Endothelial cell of umbilical vein (primary cell): ENCODE results near the gene KIF26A. TPM values are rescaled to one million over a fixed set of nuclear protein-coding genes. Genes with fewer than 3 reads are reported as not detected.

Source experiments
- BruUV-seq: library from RNA; stranded (reverse); fragments of 400-500 nt; replicated peaks from 2 replicates; lab custom pipeline; 2021; lab: Mats Ljungman, UMichigan
- CTCF ChIA-PET: fragments of 300-600, 350-600 bp; sonication (Branson Sonifier 250); formaldehyde crosslinking; loops from one replicate; lab custom pipeline; 2021; ENCODE audit warnings: antibody characterized with exemption, inconsistent platforms; lab: Charles Lee
- POLR2A ChIA-PET: fragments of 300-600, 350-600 bp; sonication (Branson Sonifier 250); formaldehyde crosslinking; loops from one replicate; lab custom pipeline; 2021; ENCODE audit warnings: antibody characterized with exemption, inconsistent platforms; lab: Charles Lee
- DNase-seq: peaks from one replicate; pipeline ENCODE4 v3.0.0-alpha.2; 2011; ENCODE audit warnings: low read depth, low spot score
- FAIRE-seq: peaks from 2 replicates; lab custom pipeline; 2011; peaks lifted over from hg19 to GRCh38; lab: Jason Lieb, UNC
- H2AFZ ChIP-seq: 2 replicates; pipeline ENCODE4 v1.6.0; 2012; ENCODE audit warnings: low read depth, low read length, control low read depth, inconsistent platforms
- H3K27ac ChIP-seq: 2 replicates; pipeline ENCODE4 v1.5.1; 2011; ENCODE audit warnings: low read depth, mild to moderate bottlenecking, control low read depth, low read length, moderate library complexity; ENCODE audit not compliant: insufficient read depth
- H3K27me3 ChIP-seq, 2 experiments: 2 replicates each; pipeline versions ENCODE4 v1.6.0 to v1.6.1; 2011; ENCODE audit warnings: low read length in 2 of 2, mixed read lengths in 1 of 2; ENCODE audit not compliant: control insufficient read depth in 2 of 2, insufficient read depth in 2 of 2
- H3K36me3 ChIP-seq, 2 experiments: 2 replicates in 1 of 2; 3 replicates in 1 of 2; pipeline ENCODE4 v1.5.1; 2011; ENCODE audit warnings: low read length in 2 of 2, mild to moderate bottlenecking in 1 of 2, moderate library complexity in 1 of 2; ENCODE audit not compliant: control insufficient read depth in 2 of 2, insufficient read depth in 2 of 2; ENCODE audit errors: extremely low read depth in 1 of 2
- H3K4me1 ChIP-seq: 3 replicates; pipeline ENCODE4 v1.5.1; 2011; ENCODE audit warnings: mild to moderate bottlenecking, low read length; ENCODE audit not compliant: control insufficient read depth, insufficient read depth; ENCODE audit errors: extremely low read depth
- H3K4me2 ChIP-seq: 2 replicates; pipeline ENCODE4 v1.6.1; 2011; ENCODE audit warnings: low read length, control low read depth, mixed read lengths; ENCODE audit not compliant: insufficient read depth
- H3K4me3 ChIP-seq, 3 experiments: fragments of 200-600 bp in 1 of 3; sonication (generic), shearing (Covaris generic) in 1 of 3; replicated peaks in 1 of 3; 2 replicates each; pipeline ENCODE4 v1.5.1; 2011 to 2016; ENCODE audit warnings: control low read depth in 3 of 3, low read length in 3 of 3, mild to moderate bottlenecking in 2 of 3, inconsistent platforms in 1 of 3, low read depth in 1 of 3, moderate library complexity in 1 of 3; ENCODE audit not compliant: insufficient read depth in 1 of 3
- H3K79me2 ChIP-seq: 2 replicates; pipeline ENCODE4 v1.6.0; 2012; ENCODE audit warnings: low read length, inconsistent platforms; ENCODE audit not compliant: control insufficient read depth, insufficient read depth
- H3K9ac ChIP-seq: replicated peaks from 2 replicates; pipeline ENCODE3; 2011; ENCODE audit warnings: low read length, control low read depth; ENCODE audit not compliant: insufficient read depth; ENCODE audit errors: extremely low read depth
- H3K9me1 ChIP-seq: replicated peaks from 3 replicates; pipeline ENCODE4 v1.6.0; 2011; ENCODE audit warnings: mild to moderate bottlenecking, low read length; ENCODE audit not compliant: control insufficient read depth, insufficient read depth; ENCODE audit errors: extremely low read depth
- H3K9me3 ChIP-seq: replicated peaks from 2 replicates; pipeline ENCODE4 v1.5.1; 2012; ENCODE audit warnings: low read length, inconsistent platforms; ENCODE audit not compliant: control insufficient read depth, insufficient read depth
- H4K20me1 ChIP-seq: replicated peaks from 2 replicates; pipeline ENCODE3; 2011; ENCODE audit warnings: mild to moderate bottlenecking, low read length; ENCODE audit not compliant: control insufficient read depth, insufficient read depth; ENCODE audit errors: extremely low read depth
- EZH2 ChIP-seq: IDR thresholded peaks from 2 replicates; pipeline ENCODE4 v1.6.1; 2012; ENCODE audit warnings: borderline replicate concordance, low read depth, mild to moderate bottlenecking, moderate library complexity, low read length, inconsistent platforms; ENCODE audit not compliant: severe bottlenecking
- FOS ChIP-seq: IDR thresholded peaks from 2 replicates; pipeline ENCODE4 v1.6.1; 2011; ENCODE audit warnings: mild to moderate bottlenecking, low read length, moderate library complexity, borderline replicate concordance; ENCODE audit not compliant: insufficient read depth
- GATA2 ChIP-seq: IDR thresholded peaks from 2 replicates; pipeline ENCODE4 v1.7.0; 2011; ENCODE audit warnings: low read depth, mild to moderate bottlenecking, moderate library complexity, mixed read lengths, low read length; ENCODE audit not compliant: insufficient read length, insufficient read depth
- JUN ChIP-seq: IDR thresholded peaks from 2 replicates; pipeline ENCODE4 v1.6.1; 2011; ENCODE audit warnings: borderline replicate concordance, low read depth; ENCODE audit not compliant: insufficient read length, insufficient read depth
- MYC ChIP-seq: IDR thresholded peaks from one replicate; pipeline ENCODE4 v1.6.1; 2011; ENCODE audit warnings: mild to moderate bottlenecking, low read depth, low read length
- POLR2A ChIP-seq: IDR thresholded peaks from 2 replicates; pipeline ENCODE4 v1.6.1; 2012; ENCODE audit warnings: low read depth, mild to moderate bottlenecking, control low read depth, low read length
- POLR2AphosphoS5 ChIP-seq: IDR thresholded peaks from 2 replicates; pipeline ENCODE4 v1.6.1; 2012; ENCODE audit warnings: low read depth, mild to moderate bottlenecking, control low read depth, low read length, moderate library complexity; ENCODE audit not compliant: insufficient read depth
- dilution Hi-C: fragments of 300-500 bp; cut with MboI; formaldehyde crosslinking; loops from one replicate; pipeline ENCODE4 v1.15.0; 2019; ENCODE audit warnings: low sequenced_read_pairs; ENCODE audit not compliant: extremely low pct_ligation_motif_present
- intact Hi-C: fragments of 100-400 bp; cut with micrococcal nuclease; formaldehyde crosslinking; loops from one replicate; pipeline ENCODE4 v1.10.0; 2022
- polyA plus RNA-seq, 4 experiments: library from polyadenylated mRNA; depleted of rRNA in 3 of 4; stranded (reverse) in 3 of 4; unstranded in 1 of 4; fragments of >200 nt; gene quantifications; 2 replicates each; pipeline versions ENCODE4 v1.2.1 to v1.2.3, GENCODE V29; 2011 to 2012; ENCODE audit warnings: missing spikeins in 1 of 4
- total RNA-seq: library from RNA; stranded (reverse); gene quantifications from 2 replicates; pipeline ENCODE4 v1.2.3, GENCODE V29; 2021
- TF ChIP-seq, protein P1 (sequence below), 2 donors: IDR thresholded peaks; 1 replicate in 1 of 2; 2 replicates in 1 of 2; pipeline ENCODE4 v1.5.1; 2011; ENCODE audit warnings: low read length in 2 of 2, mild to moderate bottlenecking in 2 of 2, moderate library complexity in 2 of 2, control low read depth in 1 of 2, inconsistent platforms in 1 of 2, low read depth in 1 of 2; ENCODE audit not compliant: insufficient read depth in 1 of 2; ENCODE audit errors: extremely low read depth in 1 of 2
- TF ChIP-seq, protein P2 (sequence below): IDR thresholded peaks from 2 replicates; pipeline ENCODE4 v1.6.1; 2011; ENCODE audit not compliant: insufficient read depth, insufficient read length

KIF26A gene
- total and polyA plus RNA-seq, 2 donors (not counting 3 experiments of a cell fraction or from before 2014, with no cell fraction given), result 3.6 to 10.7 TPM

DNA sequence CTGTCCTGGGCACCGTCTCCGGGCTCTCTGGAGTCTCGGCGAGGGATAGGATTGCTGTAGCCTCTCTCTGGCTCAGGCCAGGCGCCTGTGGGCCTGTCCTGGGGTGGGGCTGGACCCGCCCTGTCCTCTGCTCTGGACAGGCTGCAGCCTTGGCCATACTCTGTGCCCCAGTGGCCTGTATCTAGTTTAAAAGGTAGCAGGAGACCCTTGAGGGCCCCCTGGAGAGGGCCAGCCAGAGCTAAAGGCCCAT, 1.8 kb downstream of the KIF26A start:
- TF ChIP-seq GATA2, result no peak
- H3K27me3 ChIP-seq, result peaks cover 19% of the 10 kb centered on the region in 2 experiments
- no peak overlapping the region for H3K9ac ChIP-seq
- no peaks in the 10 kb centered on the region for H4K20me1 ChIP-seq
- DNase-seq, result no peak
- no peak overlapping the region for H3K4me2 ChIP-seq
- no peak overlapping the region for H2AFZ ChIP-seq
- ChIA-PET POLR2A (interaction anchor here (0.7 kb wide), 1 partner anchor 53 kb away, joined by 4 read pairs; no protein-coding TSS in a partner anchor), CTCF (interaction anchor here (1.8 kb wide), 1 partner anchor 424 kb away, joined by 8 read pairs; no protein-coding TSS in a partner anchor)
- H3K9me3 ChIP-seq, result no peaks in the 10 kb centered on the region
- FAIRE-seq, result no peak
- peak overlapping the region in 1 of 3 experiments; percentile 61 for H3K4me3 ChIP-seq
- no peaks in the 10 kb centered on the region for H3K36me3 ChIP-seq
- dilution Hi-C loops, result no loop called here
- peaks cover 21% of the 10 kb centered on the region for H3K4me1 ChIP-seq
- no TSS peak for BruUV-seq
- H3K79me2 ChIP-seq, result peaks cover 3% of the 10 kb centered on the region
- no peaks in the 10 kb centered on the region for H3K9me1 ChIP-seq
- intact Hi-C loops, result no loop called here
- no peak overlapping the region for H3K27ac ChIP-seq

DNA sequence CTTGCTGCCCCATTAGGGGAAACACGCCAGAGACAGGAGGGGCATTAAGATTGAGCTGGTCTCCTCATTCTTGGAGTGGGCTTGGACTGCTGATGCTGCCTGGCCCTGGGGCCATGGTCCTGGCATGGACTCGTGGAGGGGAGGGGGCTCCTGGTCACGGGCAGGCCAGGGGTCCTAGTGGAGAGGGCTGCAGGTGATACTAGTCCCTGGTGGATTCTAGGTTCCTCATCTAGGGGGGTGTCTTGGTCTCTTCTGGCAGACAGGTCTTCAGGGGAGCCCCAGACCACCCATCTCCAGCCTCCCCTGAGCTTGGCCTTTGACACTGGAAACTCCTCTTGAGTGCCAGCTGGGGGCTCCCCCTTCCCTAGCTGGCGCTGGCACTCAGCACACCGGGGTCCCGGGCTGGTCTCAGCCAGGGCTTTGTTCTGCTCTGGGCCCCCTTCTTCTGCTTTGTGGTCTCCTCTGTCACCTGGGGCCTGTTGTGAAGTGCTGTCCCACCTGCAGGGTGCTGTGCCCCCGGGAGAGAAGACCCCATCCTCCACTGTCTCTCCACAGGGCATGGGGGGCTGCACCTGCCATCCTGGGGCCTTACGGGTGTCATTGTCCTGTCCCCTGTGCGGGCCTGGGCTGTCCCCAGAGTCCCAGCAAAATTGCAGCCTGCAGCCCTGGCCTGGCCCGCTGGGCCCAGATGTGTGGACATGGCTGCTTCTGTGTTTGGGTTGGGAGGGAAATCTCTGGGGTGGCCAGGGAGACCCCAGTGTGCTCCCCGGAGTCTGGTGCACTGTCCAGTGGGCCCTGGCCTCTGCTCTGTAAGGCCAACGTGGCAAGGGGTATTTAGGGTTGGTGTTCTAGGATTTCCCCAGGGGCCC, 2.3 kb downstream of the KIF26A start:
- ChIA-PET POLR2A (interaction anchor here (0.7 kb wide), 1 partner anchor 52 kb away, joined by 4 read pairs; no protein-coding TSS in a partner anchor), CTCF (interaction anchor here (1.8 kb wide), 1 partner anchor 424 kb away, joined by 8 read pairs; no protein-coding TSS in a partner anchor)
- Histone ChIP-seq H3K9me1 (no peaks in the 10 kb centered on the region), H3K4me3 (no peak overlapping the region), H3K27ac (no peak overlapping the region), H3K27me3 (peaks cover 13 to 14% of the 10 kb centered on the region in 2 experiments), H3K9ac (no peak overlapping the region), H4K20me1 (no peaks in the 10 kb centered on the region), H3K4me2 (no peak overlapping the region), H2AFZ (no peak overlapping the region), H3K79me2 (peaks cover 3% of the 10 kb centered on the region), H3K4me1 (peaks cover 21% of the 10 kb centered on the region), H3K9me3 (no peaks in the 10 kb centered on the region), H3K36me3 (no peaks in the 10 kb centered on the region)
- no TSS peak for BruUV-seq
- FAIRE-seq, result no peak
- TF ChIP-seq, protein P1, sequence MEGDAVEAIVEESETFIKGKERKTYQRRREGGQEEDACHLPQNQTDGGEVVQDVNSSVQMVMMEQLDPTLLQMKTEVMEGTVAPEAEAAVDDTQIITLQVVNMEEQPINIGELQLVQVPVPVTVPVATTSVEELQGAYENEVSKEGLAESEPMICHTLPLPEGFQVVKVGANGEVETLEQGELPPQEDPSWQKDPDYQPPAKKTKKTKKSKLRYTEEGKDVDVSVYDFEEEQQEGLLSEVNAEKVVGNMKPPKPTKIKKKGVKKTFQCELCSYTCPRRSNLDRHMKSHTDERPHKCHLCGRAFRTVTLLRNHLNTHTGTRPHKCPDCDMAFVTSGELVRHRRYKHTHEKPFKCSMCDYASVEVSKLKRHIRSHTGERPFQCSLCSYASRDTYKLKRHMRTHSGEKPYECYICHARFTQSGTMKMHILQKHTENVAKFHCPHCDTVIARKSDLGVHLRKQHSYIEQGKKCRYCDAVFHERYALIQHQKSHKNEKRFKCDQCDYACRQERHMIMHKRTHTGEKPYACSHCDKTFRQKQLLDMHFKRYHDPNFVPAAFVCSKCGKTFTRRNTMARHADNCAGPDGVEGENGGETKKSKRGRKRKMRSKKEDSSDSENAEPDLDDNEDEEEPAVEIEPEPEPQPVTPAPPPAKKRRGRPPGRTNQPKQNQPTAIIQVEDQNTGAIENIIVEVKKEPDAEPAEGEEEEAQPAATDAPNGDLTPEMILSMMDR (IDR thresholded peaks at IDR 0.05; ENCODE audit: extremely low read depth in 1 of 2, insufficient read depth in 1 of 2, low read depth in 1 of 2, low read length in 2 of 2), result no peak
- TF ChIP-seq POLR2A (no peak), MYC (no peak), POLR2AphosphoS5 (no peak), EZH2 (no peak), FOS (no peak), GATA2 (no peak), JUN (no peak)
- TF ChIP-seq, protein P2, sequence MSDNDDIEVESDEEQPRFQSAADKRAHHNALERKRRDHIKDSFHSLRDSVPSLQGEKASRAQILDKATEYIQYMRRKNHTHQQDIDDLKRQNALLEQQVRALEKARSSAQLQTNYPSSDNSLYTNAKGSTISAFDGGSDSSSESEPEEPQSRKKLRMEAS, result no peak
- no peak for DNase-seq
- intact Hi-C loops (no loop called here), dilution Hi-C loops (no loop called here)
